ENCODE measurements around the gene MOXD1.
"Not testable (repeated sequence)": the region's sequence is repeated elsewhere in the genome, so short reads cannot be mapped to it uniquely, and the experiment has no call there.

The MOXD1 gene

GRCh38 chr6:132282696-132283095, 118.6 kb downstream of the MOXD1 start:
- no peak for DNase-seq (ENCODE audit: low read depth)
- no peak overlapping the region for H3K4me3 ChIP-seq (ENCODE audit: low read length)
- no peak for TF ChIP-seq CTCF (conservative IDR thresholded peaks at IDR 0.05; ENCODE audit: low read length)

GRCh38 chr6:132280436-132280835, 120.8 kb downstream of the MOXD1 start:
- no peak for TF ChIP-seq CTCF (conservative IDR thresholded peaks at IDR 0.05; ENCODE audit: low read length)
- H3K4me3 ChIP-seq (ENCODE audit: low read length), result no peak overlapping the region
- no peak for DNase-seq (ENCODE audit: low read depth)

- peak; percentile 69 for DNase-seq (ENCODE audit: low read depth)
- peak overlapping the region; percentile 71 for H3K4me3 ChIP-seq (ENCODE audit: low read length)
- peak; percentile 75 for TF ChIP-seq CTCF (conservative IDR thresholded peaks at IDR 0.05; ENCODE audit: low read length)
Measured at GRCh38 chr6:132279592-132280139, 121.6 kb downstream of the MOXD1 start.

- no peak for TF ChIP-seq CTCF (conservative IDR thresholded peaks at IDR 0.05; ENCODE audit: low read length)
- DNase-seq (ENCODE audit: low read depth), result no peak
- H3K4me3 ChIP-seq (ENCODE audit: low read length), result no peak overlapping the region
Measured at GRCh38 chr6:132275066-132275970, 126.0 kb downstream of the MOXD1 start.

- no peak overlapping the region for H3K4me3 ChIP-seq (ENCODE audit: low read length)
- no peak for TF ChIP-seq CTCF (conservative IDR thresholded peaks at IDR 0.05; ENCODE audit: low read length)
- no peak for DNase-seq (ENCODE audit: low read depth)
Measured at GRCh38 chr6:132272776-132273175, 128.5 kb downstream of the MOXD1 start.

GRCh38 chr6:132270726-132271402, 130.4 kb downstream of the MOXD1 start:
- DNase-seq (ENCODE audit: low read depth), result no peak
- TF ChIP-seq CTCF (conservative IDR thresholded peaks at IDR 0.05; ENCODE audit: low read length), result no peak

GRCh38 chr6:132268666-132269065, 132.6 kb downstream of the MOXD1 start:
- not testable (repeated sequence) for DNase-seq (ENCODE audit: low read depth); H3K4me3 ChIP-seq (ENCODE audit: low read length)

More at GRCh38 chr6:132270726-132271402, 130.4 kb downstream of the MOXD1 start:
- no peak overlapping the region for H3K4me3 ChIP-seq (ENCODE audit: low read length)
